Measurements from ENCODE around the gene HEBP1.
A peak's percentile ranks its signal among the peaks of the same experiment; 100 is the strongest.
"Not testable (repeated sequence)": the region's sequence is repeated elsewhere in the genome, so short reads cannot be mapped to it uniquely, and the experiment has no call there.

The HEBP1 gene, protein sequence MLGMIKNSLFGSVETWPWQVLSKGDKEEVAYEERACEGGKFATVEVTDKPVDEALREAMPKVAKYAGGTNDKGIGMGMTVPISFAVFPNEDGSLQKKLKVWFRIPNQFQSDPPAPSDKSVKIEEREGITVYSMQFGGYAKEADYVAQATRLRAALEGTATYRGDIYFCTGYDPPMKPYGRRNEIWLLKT

DNA sequence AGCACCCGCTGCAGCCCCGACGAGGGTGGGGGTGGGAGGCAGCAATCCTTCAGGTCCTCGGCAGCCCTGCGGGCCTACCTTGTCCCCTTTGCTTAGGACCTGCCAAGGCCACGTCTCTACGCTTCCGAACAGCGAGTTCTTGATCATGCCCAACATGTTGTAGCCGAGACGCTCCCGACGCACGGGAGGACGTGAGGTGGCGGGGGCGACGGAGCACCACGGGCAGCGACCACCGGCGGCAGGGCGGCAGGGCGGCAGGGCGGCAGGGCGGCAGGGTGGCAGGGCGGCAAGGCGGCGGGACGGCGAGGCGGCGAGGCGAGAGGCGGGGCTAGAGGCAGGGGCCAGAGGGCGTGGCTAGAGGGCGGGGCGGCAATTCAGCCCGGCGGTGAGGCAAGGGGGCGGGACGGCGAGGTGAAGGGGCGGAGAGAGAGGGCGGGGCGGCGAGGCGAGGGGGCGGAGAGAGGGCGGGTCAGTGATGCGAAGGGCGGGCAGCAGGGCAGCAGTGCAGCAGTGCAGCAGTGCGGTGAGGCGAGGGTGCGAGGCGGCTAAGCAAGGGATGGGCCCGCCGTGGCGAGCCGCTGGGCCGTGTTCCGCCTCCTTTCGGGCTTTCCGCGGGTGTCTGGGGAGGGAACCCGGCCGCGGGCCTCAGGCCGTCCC, at the start of gene HEBP1:
HEBP1 (minus strand) TSS at position 307 of the 657 bp plus-strand sequence; CDS start at position 156, 151 bp downstream.
- DNase-seq: peak; percentile 95

DNA sequence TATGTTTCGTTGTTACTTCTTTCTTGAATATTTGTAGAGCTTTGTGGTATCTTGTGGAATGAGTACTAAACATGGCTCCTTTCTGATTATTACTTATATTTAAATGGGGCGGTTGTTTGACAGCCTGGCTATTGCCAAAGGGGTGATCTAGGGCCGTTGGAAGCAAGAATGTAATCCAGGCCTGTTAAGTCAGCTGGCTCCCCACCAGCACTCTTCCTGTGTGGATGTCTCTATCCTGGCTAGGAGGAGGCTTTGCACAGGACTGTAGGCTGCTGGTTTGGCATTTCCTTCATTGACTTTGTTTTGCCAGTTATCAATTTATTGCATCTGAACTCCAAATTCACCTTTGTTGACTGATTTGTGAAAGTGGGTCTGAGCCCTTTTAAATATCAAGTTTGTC, 49.8 kb upstream of the HEBP1 start:
- no peak for DNase-seq

DNA sequence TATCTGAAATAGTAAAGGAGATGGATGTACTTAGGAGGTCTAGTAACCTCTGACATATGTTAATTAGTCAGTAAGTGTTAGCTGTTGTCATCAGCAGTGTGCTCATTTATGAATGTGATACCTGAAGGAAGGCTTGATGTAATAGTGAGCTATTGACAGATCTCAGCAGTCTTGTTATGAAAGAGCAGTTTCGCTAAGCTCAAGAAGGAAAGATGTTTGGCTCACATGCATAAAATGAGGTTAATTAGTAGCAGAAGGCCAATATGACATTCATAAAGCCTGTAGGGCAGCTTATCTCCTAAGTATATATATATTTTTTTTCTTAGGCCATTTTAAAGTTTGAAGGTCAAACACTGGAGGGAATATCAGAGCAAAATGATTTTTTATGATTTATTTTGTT, 46.9 kb upstream of the HEBP1 start:
- no peak for DNase-seq

DNA sequence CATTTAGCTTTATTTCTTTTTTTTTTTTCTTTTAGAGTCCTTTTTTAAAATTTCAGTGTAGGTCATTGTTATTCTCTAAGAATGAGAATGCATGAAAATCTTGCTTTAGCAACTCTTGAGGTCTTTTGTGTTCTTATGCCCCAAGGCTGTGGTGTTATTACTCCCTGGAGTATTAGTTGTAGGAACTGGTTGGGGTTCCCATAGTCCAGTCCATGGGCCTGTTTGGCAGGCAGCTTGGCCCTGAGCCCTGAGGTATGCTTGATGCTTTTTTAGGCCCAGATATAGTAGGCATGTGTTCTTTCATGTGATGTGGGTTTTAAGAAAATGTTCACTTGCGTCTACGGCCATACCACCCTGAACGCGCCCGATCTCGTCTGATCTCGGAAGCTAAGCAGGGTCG, 45.8 kb upstream of the HEBP1 start:
- no peak for DNase-seq

DNA sequence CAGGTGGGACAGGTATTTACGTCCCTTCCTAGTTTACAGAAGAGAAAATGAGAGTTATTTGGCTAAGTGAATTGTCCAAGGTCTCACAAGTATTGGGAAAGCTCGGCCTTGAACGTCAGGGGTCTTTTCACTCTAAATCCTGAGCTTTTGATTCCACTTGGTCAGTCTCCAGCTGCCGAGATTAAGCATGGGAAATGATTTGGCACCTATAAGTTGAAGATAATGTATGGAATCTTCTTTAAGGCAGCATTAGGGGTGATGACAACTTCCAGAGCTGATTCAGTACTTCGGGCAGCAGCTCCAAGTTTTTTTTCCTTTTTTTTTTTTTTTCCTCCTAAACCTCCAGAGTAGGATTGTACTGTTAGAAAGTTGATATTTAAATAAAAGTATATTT, 44.8 kb upstream of the HEBP1 start:
- DNase-seq: no peak

DNA sequence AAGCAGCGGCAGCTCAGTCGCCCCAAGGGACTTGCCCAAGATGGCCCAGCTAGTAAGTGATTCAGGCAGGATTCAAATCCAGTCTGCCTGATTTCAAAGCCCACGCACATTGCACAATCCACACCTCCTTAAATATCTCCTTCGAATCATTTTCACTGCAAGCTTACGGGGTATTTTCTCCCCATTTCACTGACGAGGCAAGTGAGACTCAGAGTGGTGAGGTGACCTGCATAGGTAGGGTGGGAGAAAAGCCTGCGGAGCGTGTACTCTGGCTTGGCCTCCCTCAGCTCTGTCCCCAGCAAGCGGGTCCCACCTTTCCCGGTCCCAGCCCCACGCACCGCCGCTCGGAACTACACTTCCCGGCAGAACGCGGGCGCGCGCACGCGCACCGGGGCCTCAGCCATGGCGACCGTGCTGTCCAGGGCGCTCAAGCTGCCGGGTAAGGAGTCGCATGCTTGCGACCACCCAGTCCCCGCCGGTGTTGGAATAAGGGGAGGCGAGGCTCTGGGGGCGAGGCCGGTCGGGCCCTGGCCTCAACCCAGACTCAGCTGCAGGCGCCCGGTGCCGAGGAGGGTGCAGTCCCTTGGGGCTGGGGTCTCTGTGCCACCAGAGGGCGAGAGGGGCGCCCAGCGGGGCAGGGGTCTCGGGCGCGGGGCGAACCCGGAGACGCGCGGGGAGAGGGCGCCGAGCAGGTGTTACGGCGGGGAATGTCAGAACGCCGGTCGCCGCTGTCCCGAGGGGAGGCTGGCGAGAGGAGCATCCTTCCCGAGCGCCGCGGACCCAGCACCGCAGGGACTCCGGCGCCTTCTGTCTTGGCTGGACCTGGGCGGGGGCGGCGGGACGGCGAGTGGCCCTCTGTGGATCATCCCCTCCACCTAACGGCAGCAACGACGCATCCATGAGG, 44.2 kb upstream of the HEBP1 start, which contains the start of gene FAM234B:
FAM234B (plus strand) TSS at position 380 of the 904 bp plus-strand sequence; CDS start at position 403, 23 bp downstream.
- peak; percentile 84 for DNase-seq

DNA sequence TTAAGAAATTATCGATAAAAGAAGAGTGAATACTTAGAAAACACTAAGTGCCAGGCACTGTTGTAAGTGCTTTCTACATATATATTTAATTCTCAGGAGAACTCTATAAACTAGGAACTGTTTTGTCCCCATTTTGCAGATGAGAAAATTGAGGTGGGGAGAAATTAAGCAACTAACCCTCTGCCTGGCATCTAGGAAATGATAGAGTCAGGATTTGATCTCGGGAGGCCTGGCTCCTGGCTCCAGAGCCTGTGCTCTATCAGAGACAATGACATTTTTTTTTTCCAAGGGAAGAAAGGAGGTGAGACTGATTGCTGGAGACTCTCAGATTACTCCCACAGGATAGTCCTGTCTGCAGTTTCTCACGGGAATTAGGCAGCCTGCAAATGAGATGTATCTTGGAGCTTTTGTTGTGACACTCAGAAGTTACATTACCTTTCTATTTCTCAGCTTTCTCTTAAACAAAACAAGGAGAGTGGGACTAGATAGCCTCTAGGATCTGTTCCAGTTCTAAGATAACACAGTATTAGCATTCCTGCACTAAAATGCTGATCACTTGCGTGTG, 42.7 kb upstream of the HEBP1 start:
- no peak for DNase-seq

DNA sequence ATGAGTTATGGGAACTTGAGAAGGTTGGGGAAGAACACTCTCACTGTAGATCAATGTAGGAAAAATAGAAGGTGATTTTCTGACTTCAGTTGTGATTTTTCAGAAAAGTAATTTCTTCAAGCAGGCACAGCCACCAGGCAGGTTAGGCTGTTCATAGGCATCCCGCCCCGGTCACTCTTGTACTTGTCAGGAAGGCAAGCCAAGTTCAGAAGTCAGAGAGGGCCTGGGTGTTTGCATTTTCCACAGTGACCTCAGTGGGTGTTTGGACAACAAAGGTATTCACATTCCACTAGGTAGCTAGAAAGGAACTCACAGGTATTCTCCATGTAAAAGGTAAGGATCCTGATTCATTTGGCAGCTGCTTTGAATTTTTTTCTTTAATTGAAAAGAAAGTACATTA, 41.2 kb upstream of the HEBP1 start:
- no peak for DNase-seq

DNA sequence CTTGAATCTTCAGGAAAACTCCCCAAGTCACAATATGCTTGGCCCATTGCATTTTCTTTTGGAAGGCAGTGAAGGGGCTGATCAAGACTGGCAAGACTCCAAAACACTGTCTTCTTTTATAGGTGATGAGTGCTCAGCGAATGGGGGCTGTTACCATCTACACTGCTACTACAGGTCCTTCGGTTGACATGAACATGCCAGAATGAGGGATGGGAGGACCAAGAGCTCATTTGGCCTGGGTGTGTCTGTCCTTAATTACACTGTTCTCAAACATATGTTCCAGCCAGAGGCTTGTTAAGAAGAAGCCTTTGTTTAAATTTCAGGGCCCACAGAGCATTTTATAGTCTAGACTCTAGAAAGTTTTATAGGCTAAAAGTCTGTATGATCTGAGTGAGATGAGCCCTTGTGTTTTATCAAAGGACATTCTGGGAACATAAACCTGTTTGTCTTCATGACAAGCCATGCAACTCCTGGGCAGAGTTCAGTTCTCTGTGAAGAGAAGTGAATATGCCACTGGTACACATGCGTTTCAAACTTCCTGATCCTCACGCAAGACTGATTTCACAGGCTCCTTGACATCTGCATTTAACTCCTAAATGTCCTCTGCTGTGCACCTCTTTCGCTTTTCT, 39.4 kb upstream of the HEBP1 start:
- DNase-seq: no peak

DNA sequence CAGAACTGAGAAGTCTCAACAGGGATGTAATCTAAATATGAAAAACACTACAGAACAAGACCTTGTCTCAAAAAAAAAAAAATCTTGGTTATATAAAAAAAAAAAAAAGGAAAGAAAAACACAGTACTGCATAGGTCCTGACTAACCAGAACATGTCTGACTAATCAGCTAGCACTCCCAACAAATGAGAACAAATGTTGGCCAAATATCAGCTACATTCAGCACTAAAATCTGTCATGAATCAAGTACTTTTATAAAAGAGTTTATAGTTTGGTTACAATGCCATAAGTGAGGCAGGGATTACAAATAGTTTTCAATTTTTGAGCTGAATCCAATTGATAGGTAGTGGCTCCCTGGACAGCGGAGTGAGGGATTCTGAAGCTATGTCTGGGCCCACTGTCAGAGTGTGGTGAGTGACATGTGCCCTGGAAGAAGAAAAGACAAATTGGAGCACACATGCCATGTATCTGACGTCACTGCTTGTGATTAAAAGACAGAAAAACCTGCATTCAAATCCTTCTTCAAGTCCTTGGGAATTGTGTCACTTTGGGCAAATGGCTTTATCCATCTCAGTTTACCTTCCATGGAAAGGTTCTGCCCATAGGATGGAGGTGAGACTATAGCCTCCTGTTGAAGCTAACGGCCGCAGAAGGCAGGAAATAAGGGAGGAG, 38.6 kb upstream of the HEBP1 start:
- DNase-seq: no peak

DNA sequence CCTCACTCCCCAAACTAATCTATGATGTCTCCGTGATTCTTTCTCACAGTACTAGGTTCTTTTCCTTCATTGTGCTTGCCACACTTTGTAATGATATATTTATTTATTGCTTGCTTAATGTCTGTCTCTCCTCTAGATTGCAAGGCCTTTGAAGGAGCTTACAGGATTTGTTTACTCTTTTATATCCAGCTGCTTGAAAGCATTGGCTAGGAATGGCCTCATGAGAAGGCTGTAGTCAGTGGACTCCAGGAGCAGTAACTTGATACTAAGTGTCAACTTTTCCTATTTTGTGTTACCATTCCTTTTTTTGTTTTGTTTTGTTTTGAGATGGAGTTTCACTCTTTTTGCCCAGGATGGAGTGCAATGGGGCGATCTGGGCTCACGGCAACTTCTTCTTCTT, 36.8 kb upstream of the HEBP1 start:
- no peak for DNase-seq

DNA sequence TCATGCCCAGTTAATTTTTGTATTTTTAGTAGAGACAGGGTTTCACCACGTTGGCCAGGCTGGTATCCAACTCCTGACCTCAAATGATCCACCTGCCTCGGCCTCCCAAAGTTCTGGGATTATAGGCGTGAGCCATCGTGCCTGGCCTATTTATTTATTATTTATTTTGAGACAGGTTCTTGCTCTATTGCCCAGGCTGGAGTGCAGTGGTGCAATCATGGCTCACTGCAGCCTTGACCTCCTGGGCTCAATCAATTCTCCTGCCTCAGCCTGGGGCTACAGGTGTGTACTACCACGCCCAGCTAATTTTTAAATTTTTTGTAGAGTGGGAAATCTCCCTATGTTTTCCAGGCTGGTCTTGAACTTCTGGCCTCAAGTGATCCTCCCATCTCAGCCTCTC, 35.3 kb upstream of the HEBP1 start:
- not testable (repeated sequence) for DNase-seq

DNA sequence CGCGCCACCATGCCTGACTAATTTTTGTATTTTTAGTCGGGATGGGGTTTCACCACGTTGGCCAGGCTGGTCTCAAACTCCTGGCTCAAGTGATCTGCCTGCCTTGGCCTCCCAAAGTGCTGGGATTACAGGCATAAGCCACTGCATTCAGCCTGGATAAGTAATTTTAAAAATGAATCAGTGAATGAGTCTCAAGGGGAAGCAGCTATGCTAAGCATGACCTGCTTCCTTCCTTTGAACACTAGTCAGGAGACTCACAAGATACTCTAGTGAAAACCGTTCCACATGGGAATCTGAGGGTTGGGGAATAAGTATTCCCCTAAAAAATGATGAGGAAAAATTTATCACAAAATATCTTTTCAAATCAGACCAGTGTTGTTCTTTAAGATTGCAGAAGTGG, 33.4 kb upstream of the HEBP1 start:
- DNase-seq: no peak

DNA sequence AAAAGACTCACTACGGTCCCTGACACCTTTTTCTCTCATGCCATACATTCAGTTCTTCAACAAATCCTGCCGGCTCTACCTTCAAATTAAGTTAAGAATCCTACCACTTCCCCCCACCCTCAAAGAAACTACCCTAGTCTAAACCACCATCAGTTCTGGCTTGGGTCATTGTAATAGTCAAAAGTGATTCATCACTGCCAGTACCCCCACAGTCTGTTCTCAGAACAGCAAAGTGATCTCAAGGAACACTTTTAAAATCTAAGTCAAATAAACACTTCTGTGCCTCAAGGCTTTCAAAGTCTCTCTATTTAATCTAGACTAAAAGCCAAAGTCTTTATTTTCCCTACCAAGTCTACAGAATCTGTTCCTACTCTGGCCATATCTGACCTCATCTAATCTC, 32.1 kb upstream of the HEBP1 start:
- DNase-seq: no peak

DNA sequence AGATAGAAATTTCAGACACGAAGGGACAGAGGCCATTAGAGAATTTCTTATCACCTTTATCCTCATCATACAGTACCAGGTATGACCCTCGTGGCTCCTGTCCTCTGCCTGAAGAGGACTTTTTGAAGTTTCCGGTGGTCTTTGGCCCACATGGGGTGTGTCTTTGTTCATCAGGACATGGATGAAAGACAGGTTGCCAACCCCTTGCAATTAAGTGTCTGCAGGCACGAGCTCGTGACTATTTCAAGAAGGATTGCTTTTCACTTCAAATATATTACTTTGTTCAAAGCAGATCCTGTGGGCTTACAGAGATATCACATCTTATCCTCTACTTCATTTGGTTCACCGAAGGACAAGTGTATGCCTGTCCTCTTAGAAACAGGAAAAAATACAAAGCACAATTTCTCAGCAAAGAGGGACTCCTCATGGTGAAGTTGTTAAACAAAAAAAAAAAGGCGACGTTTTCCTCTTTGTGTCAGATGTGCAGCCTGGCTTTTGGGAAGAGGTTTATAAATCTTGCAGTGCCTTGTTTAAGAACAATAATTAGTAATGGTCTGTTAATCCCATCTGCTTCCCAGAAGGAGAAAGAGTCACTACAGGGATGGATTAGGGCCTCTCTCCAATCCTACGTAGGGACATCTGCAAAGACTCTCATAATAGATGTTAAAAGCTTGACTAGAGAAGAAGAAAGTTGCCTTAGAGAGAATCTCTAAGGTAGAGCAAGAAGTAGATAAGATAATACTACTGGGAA, 30.7 kb upstream of the HEBP1 start:
- no peak for DNase-seq

DNA sequence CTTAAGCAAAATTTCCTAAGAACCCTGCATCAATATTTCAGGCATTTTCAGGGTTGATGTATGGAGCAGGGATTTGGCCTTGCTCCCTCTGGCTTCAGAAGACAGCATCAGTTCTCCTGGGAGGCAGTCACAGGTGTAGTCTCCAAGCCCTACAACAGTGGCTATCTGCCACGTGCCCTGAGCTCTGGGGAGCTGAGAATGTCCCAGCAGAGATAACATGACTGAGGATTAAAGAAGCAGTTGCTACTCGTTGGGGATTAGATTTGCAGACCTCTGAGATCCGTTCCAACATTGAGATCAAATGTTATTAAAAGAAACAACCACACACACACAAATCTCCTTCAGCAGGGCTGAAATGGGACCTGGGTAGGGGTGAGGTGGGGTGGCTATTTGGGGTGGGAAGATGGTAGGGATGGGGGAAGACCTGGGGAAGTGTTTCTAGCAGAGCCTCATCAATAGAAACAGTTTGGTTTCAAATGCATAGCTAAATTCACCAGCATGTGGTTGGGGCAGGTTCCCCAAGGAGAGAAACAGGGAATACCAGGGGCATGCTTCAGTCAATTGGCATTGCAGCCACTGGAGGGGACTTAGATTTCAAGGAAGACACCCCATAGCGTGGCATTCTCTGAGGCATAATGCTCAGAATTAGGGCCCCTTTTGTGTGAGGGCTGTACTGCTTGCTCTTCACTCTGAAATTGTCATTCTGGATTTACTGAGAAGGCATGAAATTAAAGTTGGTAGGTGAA, 28.9 kb upstream of the HEBP1 start:
- no peak for DNase-seq

DNA sequence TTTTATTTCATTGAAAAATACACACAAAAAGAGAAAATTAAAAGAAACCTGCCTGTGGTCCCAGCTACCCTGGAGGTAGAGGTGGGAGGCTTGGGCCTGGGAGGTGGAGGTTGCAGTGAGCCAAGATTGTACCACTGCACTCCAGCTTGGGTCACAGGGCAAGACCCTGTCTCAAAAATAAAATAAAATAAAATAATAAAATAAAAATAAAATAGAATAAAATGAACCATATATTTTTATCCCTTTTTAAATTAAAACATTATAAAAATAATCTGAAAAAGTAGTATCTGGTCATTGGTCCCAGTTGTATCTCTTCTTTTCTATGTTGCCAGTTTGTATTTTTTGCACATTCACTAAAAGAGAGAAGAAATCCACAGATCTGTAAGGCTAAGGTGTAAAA, 27.4 kb upstream of the HEBP1 start:
- DNase-seq: no peak

DNA sequence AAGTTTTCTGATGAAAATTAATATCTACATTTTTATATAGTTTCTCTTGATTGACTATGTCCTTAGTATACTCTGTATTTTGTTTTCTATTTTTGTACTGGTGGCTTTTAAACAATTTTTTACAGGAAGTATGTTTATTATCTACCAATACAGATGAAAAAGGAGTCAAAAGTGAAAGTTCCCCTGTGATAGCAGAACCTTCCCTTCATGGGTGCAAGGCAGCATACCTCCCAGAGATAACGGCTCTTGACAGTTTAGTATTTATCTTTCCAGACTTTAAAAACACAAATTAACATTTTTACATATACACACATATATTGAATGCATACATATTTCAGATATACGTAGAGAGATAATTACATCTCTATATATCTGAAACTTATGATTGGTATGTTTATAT, 27.0 kb upstream of the HEBP1 start:
- DNase-seq: peak; percentile 80

DNA sequence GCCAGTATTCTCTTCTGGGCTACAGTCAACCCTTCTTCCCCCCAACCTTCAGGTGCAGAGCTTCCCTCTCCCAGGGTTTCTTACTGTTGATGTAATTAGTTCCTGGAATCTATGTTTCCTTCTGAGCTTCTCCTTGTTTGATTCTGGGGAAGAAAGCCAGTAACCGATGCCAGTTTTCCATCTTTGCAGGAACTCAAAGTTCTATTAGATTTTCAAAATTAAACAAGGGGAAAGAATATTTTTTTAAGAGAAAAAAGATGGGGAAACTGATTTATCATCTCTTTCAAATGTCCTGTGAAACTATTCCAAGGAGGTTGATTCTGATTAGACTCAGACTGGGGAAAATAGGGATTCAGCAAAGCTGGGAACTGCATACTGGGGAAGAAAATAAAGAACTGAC, 26.2 kb upstream of the HEBP1 start:
- DNase-seq: no peak

DNA sequence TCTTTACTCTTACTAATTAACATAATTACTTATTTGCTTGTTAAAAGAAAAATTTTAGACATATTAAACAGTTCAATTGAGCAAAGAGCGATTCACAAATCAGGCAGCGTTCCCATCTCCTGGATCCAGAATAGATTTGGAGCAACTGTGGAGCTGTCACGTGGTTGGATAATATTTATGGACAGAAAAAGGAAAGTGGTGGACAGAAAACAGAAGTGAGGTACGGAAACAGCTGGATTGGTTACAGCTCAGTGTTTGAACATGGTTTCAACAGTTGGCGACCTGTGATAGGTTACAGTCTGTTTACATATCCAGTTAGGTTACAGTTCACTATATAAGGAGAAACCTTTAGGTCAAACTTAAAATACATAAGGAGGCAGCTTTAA, 24.5 kb upstream of the HEBP1 start:
- DNase-seq: no peak
